Neural progenitor cell (in vitro differentiated cells): ENCODE data around the gene HTR5A. TPM values are rescaled to one million over a fixed set of nuclear protein-coding genes. Genes with fewer than 3 reads are reported as not detected.

Experiments
- DNase-seq: peaks from one replicate; pipeline ENCODE4 v3.0.0-alpha.2; 2016; ENCODE audit warnings: low spot score
- H2AFZ ChIP-seq: fragments of 200-600 bp; sonication (generic); replicated peaks from 2 replicates; pipeline ENCODE4 v1.6.1; 2016; ENCODE audit warnings: antibody characterized with exemption
- H3F3A ChIP-seq: fragments of 200-600 bp; sonication (generic); 2 replicates; pipeline ENCODE4 v1.6.1; 2016; ENCODE audit warnings: antibody characterized with exemption, low read depth
- H3K27ac ChIP-seq: fragments of 200-600 bp; sonication (generic); 2 replicates; pipeline ENCODE4 v1.5.1; 2016; ENCODE audit warnings: mild to moderate bottlenecking
- H3K27me3 ChIP-seq: fragments of 200-600 bp; sonication (generic); 2 replicates; pipeline ENCODE4 v1.6.1; 2016; ENCODE audit warnings: mild to moderate bottlenecking, moderate library complexity
- H3K36me3 ChIP-seq: fragments of 200-600 bp; sonication (generic); 2 replicates; pipeline ENCODE4 v1.5.1; 2016
- H3K4me1 ChIP-seq: fragments of 200-600 bp; sonication (generic); 2 replicates; pipeline ENCODE4 v1.6.1; 2016; ENCODE audit warnings: mixed run types
- H3K4me2 ChIP-seq: fragments of 200-600 bp; sonication (generic); 2 replicates; pipeline ENCODE4 v1.6.1; 2016
- H3K4me3 ChIP-seq: fragments of 200-600 bp; sonication (generic); 2 replicates; pipeline ENCODE4 v1.5.1; 2016
- H3K79me2 ChIP-seq: fragments of 200-600 bp; sonication (generic); 2 replicates; pipeline ENCODE4 v1.6.1; 2016; ENCODE audit warnings: low read depth
- H3K9ac ChIP-seq: fragments of 200-600 bp; sonication (generic); 2 replicates; pipeline ENCODE4 v1.6.1; 2016
- H3K9me3 ChIP-seq: fragments of 200-600 bp; sonication (generic); 2 replicates; pipeline ENCODE4 v1.5.1; 2016; ENCODE audit warnings: low read depth
- H4K20me1 ChIP-seq: fragments of 200-600 bp; sonication (generic); 2 replicates; pipeline ENCODE4 v1.6.1; 2016; ENCODE audit warnings: low read depth
- H3K27ac Mint-ChIP-seq: 3 replicates; pipeline ENCODE4 v1.8.0; 2021; ENCODE audit warnings: mixed read lengths
- H3K27me3 Mint-ChIP-seq: 2 replicates; pipeline ENCODE4 v1.8.0; 2022; ENCODE audit warnings: low read depth, mild to moderate bottlenecking, inconsistent platforms, moderate library complexity, mixed read lengths; ENCODE audit not compliant: insufficient read depth
- H3K36me3 Mint-ChIP-seq: 3 replicates; pipeline ENCODE4 v1.8.0; 2021; ENCODE audit warnings: mixed read lengths
- H3K4me1 Mint-ChIP-seq: 3 replicates; pipeline ENCODE4 v1.8.0; 2021; ENCODE audit warnings: mixed read lengths
- H3K4me3 Mint-ChIP-seq: 3 replicates; pipeline ENCODE4 v1.8.0; 2021; ENCODE audit warnings: mild to moderate bottlenecking, moderate library complexity, mixed read lengths
- H3K9me3 Mint-ChIP-seq: 3 replicates; pipeline ENCODE4 v1.8.0; 2020; ENCODE audit warnings: mixed read lengths
- EZH2 ChIP-seq: fragments of 200-600 bp; sonication (generic); IDR thresholded peaks from 2 replicates; pipeline ENCODE4 v1.6.1; 2017; ENCODE audit warnings: antibody characterized with exemption, mild to moderate bottlenecking, moderate library complexity
- EZH2phosphoT487 ChIP-seq: fragments of 200-600 bp; sonication (generic); IDR thresholded peaks from 2 replicates; pipeline ENCODE4 v1.6.1; 2017; ENCODE audit warnings: antibody characterized with exemption
- total RNA-seq: library from RNA; depleted of rRNA; stranded (reverse); fragments of >200 nt; gene quantifications from 2 replicates; pipeline ENCODE4 v1.2.3, GENCODE V29; 2015; ENCODE audit warnings: low replicate concordance
- TF ChIP-seq, protein P1 (sequence below): fragments of 200-600 bp; sonication (generic); IDR thresholded peaks from 2 replicates; pipeline ENCODE4 v1.5.1; 2017; ENCODE audit warnings: antibody characterized with exemption, mild to moderate bottlenecking

The HTR5A gene
- total RNA-seq = not detected in 2 replicates

DNA sequence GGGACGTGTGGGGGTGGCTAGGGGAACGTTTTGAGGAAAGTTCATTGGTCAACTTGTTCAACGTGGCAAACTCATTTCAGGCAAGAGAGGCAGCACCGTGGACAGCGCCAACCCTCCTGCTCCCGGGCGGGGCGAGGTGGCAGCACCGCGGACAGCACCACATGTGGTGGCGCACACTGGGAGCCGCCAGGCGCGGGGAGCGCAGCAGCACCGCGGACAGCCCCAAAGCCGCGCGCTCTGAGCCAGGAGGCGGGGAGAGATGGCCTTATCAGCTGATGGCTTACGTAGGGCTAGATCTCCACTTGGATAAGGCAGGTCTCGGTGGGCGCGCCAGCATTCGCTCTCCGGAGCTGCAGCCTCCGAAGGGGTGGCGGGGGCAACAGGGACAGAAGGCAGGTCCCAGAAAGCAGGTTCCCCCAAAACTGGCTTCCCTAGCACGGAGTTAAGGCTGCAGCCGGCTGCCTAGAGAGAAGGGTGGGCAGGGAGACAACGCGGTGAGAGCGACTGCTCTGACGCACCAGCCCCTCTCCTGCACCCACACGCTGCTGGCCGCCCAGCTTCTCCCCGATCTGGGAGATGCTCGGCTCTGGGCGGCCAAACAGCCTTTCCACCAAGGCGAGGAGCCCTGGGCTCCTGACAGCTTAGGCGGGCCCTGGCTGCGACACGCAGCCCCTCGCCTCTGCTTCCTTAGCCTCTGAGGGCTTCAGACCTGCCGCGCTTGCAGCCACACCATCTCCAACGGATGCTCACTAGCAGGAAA is at the start of gene HTR5A:
Gene HTR5A, plus strand, starts transcription at position 333 of the 760 bp plus-strand sequence. CDS start 576 bp downstream, outside the sequence.
- Histone ChIP-seq H3K27ac (no peak within 1 kb of the TSS), H3F3A (no peaks in the 10 kb centered on the region), H3K4me2 (peak within 1 kb of the TSS; percentile 79), H2AFZ (no peak within 1 kb of the TSS), H3K27me3 (peaks cover 64% of the 10 kb centered on the region), H3K9me3 (no peaks in the 10 kb centered on the region), H3K4me1 (no peaks in the 10 kb centered on the region), H3K4me3 (peak within 1 kb of the TSS; percentile 42), H3K79me2 (no peaks in the 10 kb centered on the region), H3K36me3 (no peaks in the 10 kb centered on the region), H4K20me1 (peaks cover 5% of the 10 kb centered on the region), H3K9ac (no peak within 1 kb of the TSS)
- peak within 1 kb of the TSS; percentile 39 for H3K4me3 Mint-ChIP-seq
- no peak for TF ChIP-seq EZH2phosphoT487
- TF ChIP-seq, protein P1, sequence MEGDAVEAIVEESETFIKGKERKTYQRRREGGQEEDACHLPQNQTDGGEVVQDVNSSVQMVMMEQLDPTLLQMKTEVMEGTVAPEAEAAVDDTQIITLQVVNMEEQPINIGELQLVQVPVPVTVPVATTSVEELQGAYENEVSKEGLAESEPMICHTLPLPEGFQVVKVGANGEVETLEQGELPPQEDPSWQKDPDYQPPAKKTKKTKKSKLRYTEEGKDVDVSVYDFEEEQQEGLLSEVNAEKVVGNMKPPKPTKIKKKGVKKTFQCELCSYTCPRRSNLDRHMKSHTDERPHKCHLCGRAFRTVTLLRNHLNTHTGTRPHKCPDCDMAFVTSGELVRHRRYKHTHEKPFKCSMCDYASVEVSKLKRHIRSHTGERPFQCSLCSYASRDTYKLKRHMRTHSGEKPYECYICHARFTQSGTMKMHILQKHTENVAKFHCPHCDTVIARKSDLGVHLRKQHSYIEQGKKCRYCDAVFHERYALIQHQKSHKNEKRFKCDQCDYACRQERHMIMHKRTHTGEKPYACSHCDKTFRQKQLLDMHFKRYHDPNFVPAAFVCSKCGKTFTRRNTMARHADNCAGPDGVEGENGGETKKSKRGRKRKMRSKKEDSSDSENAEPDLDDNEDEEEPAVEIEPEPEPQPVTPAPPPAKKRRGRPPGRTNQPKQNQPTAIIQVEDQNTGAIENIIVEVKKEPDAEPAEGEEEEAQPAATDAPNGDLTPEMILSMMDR = peak; percentile 19
- peak; percentile 32 for TF ChIP-seq EZH2
- no peak within 1 kb of the TSS for H3K27ac Mint-ChIP-seq
- H3K9me3 Mint-ChIP-seq = no peaks in the 10 kb centered on the region
- no peaks in the 10 kb centered on the region for H3K36me3 Mint-ChIP-seq
- peak; percentile 98 for DNase-seq
- peaks cover 2% of the 10 kb centered on the region for H3K4me1 Mint-ChIP-seq
- H3K27me3 Mint-ChIP-seq = peaks cover 26% of the 10 kb centered on the region

DNA sequence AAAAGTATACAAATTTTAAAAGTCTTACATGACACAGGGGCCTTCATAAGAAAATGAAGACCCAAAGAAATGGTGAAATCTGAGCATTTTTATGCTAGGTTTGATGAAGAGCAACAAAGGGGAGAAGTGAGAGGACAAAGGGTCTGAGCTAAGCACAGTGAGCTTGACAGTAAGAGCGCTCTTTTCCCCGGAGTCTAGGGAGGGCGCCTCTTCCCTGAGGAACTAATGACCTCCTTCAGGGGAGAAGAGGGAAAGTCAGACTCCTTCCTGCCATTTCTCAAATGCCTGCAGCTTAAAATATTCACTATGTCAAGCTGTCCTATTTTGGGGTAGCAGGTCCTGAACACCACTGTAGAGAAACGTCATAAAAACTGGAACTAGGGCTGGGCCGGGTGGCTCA is 49.1 kb upstream of the HTR5A start:
- H3K36me3 Mint-ChIP-seq = no peaks in the 10 kb centered on the region
- Histone ChIP-seq H3K79me2 (no peaks in the 10 kb centered on the region), H3K9me3 (no peaks in the 10 kb centered on the region), H3K4me2 (no peak overlapping the region), H3F3A (no peaks in the 10 kb centered on the region), H3K4me1 (no peaks in the 10 kb centered on the region), H3K9ac (no peak overlapping the region), H3K4me3 (no peak overlapping the region), H3K36me3 (no peaks in the 10 kb centered on the region), H3K27me3 (no peaks in the 10 kb centered on the region), H2AFZ (no peak overlapping the region), H4K20me1 (no peaks in the 10 kb centered on the region), H3K27ac (no peak overlapping the region)
- peak; percentile 39 for DNase-seq
- no peak for TF ChIP-seq EZH2
- no peak for TF ChIP-seq EZH2phosphoT487
- TF ChIP-seq, protein P1 = peak; percentile 35
- no peaks in the 10 kb centered on the region for H3K9me3 Mint-ChIP-seq
- no peak overlapping the region for H3K4me3 Mint-ChIP-seq
- no peak overlapping the region for H3K27ac Mint-ChIP-seq
- peaks cover 2% of the 10 kb centered on the region for H3K27me3 Mint-ChIP-seq
- no peaks in the 10 kb centered on the region for H3K4me1 Mint-ChIP-seq

DNA sequence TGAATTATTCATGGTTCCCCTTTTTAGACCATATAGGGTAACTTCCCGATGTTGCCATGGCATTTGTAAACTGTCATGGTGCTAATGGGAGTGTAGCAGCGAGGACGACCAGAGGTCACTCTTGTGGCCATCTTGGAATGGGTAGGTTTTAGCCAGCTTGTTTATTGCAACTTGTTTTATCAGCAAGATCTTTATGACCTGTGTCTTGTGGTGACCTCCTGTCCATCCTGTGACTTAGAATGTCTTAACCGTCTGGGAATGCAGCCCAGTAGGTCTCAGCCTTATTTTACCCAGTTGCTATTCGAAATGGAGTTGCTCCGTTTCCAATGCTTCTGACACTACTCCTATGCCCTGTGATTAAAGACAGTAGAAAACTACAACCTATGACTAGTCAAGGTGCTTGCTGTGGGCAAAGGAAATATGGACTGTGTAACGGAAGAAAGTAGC is 48.4 kb upstream of the HTR5A start:
- H3K4me1 ChIP-seq = no peaks in the 10 kb centered on the region
- H4K20me1 ChIP-seq = no peaks in the 10 kb centered on the region
- H3K27ac Mint-ChIP-seq = no peak overlapping the region
- no peaks in the 10 kb centered on the region for H3K79me2 ChIP-seq
- no peaks in the 10 kb centered on the region for H3K9me3 Mint-ChIP-seq
- H3K9me3 ChIP-seq = no peaks in the 10 kb centered on the region
- no peak overlapping the region for H3K27ac ChIP-seq
- H3K4me1 Mint-ChIP-seq = no peaks in the 10 kb centered on the region
- DNase-seq = no peak
- no peak overlapping the region for H2AFZ ChIP-seq
- H3K4me3 ChIP-seq = no peak overlapping the region
- H3K27me3 ChIP-seq = no peaks in the 10 kb centered on the region
- H3K4me2 ChIP-seq = no peak overlapping the region
- no peaks in the 10 kb centered on the region for H3K36me3 Mint-ChIP-seq
- H3K36me3 ChIP-seq = no peaks in the 10 kb centered on the region
- no peak overlapping the region for H3K9ac ChIP-seq
- H3F3A ChIP-seq = no peaks in the 10 kb centered on the region
- H3K4me3 Mint-ChIP-seq = no peak overlapping the region
- H3K27me3 Mint-ChIP-seq = peaks cover under 1% of the 10 kb centered on the region
- TF ChIP-seq, protein P1 = no peak
- no peak for TF ChIP-seq EZH2phosphoT487
- no peak for TF ChIP-seq EZH2
